Lung (tissue), 12 donors: Measurements from ENCODE around the gene PARVB. TPM values are rescaled to one million over a fixed set of nuclear protein-coding genes. Genes with fewer than 3 reads are reported as not detected.
A peak's percentile ranks its signal among the peaks of the same experiment; 100 is the strongest.

Experiments used
- ATAC-seq: fragments of 200-7000 bp; cut with Tn5 transposase; one replicate; pipeline ENCODE4 v1.9.1; 2020; ENCODE audit warnings: moderate number of reproducible peaks; ENCODE audit not compliant: insufficient read depth, low FRiP score
- DNase-seq, 3 donors: peaks; one replicate each; pipeline ENCODE4 v3.0.0-alpha.2; 2013 to 2017
- H3K27ac ChIP-seq, 2 donors: one replicate each; pipeline ENCODE4 v1.5.1; 2013; ENCODE audit warnings: mild to moderate bottlenecking in 2 of 2, moderate library complexity in 2 of 2, control low read depth in 1 of 2, inconsistent platforms in 1 of 2, low read depth in 1 of 2, low read length in 1 of 2
- H3K27me3 ChIP-seq, 3 donors: one replicate each; pipeline ENCODE4 v1.5.1; 2013; ENCODE audit warnings: low read length in 2 of 3; ENCODE audit not compliant: control insufficient read depth in 3 of 3, insufficient read depth in 3 of 3
- H3K36me3 ChIP-seq, 4 donors: one replicate each; pipeline ENCODE4 v1.5.1; 2013; ENCODE audit warnings: low read length in 4 of 4, mild to moderate bottlenecking in 1 of 4, moderate library complexity in 1 of 4; ENCODE audit not compliant: control insufficient read depth in 4 of 4, insufficient read depth in 4 of 4
- H3K4me1 ChIP-seq, 5 donors: one replicate each; pipeline ENCODE4 v1.5.1; 2013; ENCODE audit warnings: low read length in 5 of 5, mild to moderate bottlenecking in 2 of 5, moderate library complexity in 1 of 5; ENCODE audit not compliant: control insufficient read depth in 5 of 5, insufficient read depth in 5 of 5
- H3K4me3 ChIP-seq: one replicate; pipeline ENCODE4 v1.5.1; 2013; ENCODE audit warnings: mild to moderate bottlenecking, control low read depth, moderate library complexity
- H3K9ac ChIP-seq, 2 donors: one replicate each; pipeline ENCODE4 v1.5.1; 2013; ENCODE audit warnings: low read length in 2 of 2, control low read depth in 1 of 2; ENCODE audit not compliant: insufficient read depth in 1 of 2
- H3K9me3 ChIP-seq, 4 donors: one replicate each; pipeline ENCODE4 v1.5.1; 2013; ENCODE audit warnings: low read length in 3 of 4, mild to moderate bottlenecking in 1 of 4, moderate library complexity in 1 of 4; ENCODE audit not compliant: control insufficient read depth in 4 of 4, insufficient read depth in 3 of 4
- CTCF ChIP-seq: IDR thresholded peaks from 2 replicates; pipeline ENCODE4 v1.5.1; 2012; ENCODE audit warnings: mild to moderate bottlenecking; ENCODE audit errors: control extremely low read depth, extremely low read depth
- WGBS, 2 donors: extraction: QIAGEN DNeasy Blood & Tissue Kit; methylation state at CpG; one replicate each; pipeline ENCODE4 v1.1.7; 2013; 5-methylcytosine and 5-hydroxymethylcytosine counted together
- polyA plus RNA-seq, 2 donors: library from polyadenylated mRNA; stranded (reverse); fragments of 200-250 nt; gene quantifications; one replicate each; pipeline ENCODE4 v1.2.1, GENCODE V29; 2013
- total RNA-seq, 2 donors: library from RNA; depleted of rRNA in 1 of 2; stranded (reverse); fragments of >200 nt in 1 of 2; gene quantifications; one replicate each; pipeline ENCODE4 v1.2.1, GENCODE V29; 2014 to 2021
- donor health status: control.
- donor health status: control.
- donor health status: Bipolar disorder and iron deficiency.
- donor health status: healthy.
- donor health status: DM: yes; HTN: yes; CAD: no.

Gene PARVB
- total and polyA plus RNA-seq, 4 donors: 16.9 to 64.2 (median 49.7) TPM

- ATAC-seq (no peak), DNase-seq (peak in 2 of 3 donors; percentile 28 to 49)
- no peaks in the 10 kb centered on the region for H3K27me3 ChIP-seq
- peaks cover 0 to 18% (median 4%) of the 10 kb centered on the region in 4 donors for H3K36me3 ChIP-seq
- no peak overlapping the region for H3K27ac ChIP-seq
- peaks cover 0 to 9% (median 4%) of the 10 kb centered on the region in 4 donors for H3K9me3 ChIP-seq
- no peak overlapping the region for H3K4me3 ChIP-seq
- H3K4me1 ChIP-seq: peaks cover 0 to 2% (median 0%) of the 10 kb centered on the region in 5 donors
- TF ChIP-seq CTCF: no peak
- 69 to 80% methylated on average over 12 of the region's 12 CpGs for WGBS, 2 donors
- H3K9ac ChIP-seq: no peak overlapping the region
These were observed 106.1 kb downstream of the PARVB start for GRCh38 chr22:44130076-44130711.

- DNase-seq (no peak), ATAC-seq (no peak)
- Histone ChIP-seq H3K27ac (no peak overlapping the region), H3K9me3 (peaks cover 0 to 13% (median 3%) of the 10 kb centered on the region in 4 donors), H3K27me3 (no peaks in the 10 kb centered on the region), H3K9ac (no peak overlapping the region), H3K36me3 (peaks cover 4 to 26% (median 12%) of the 10 kb centered on the region in 4 donors), H3K4me1 (peaks cover 0 to 2% (median 0%) of the 10 kb centered on the region in 5 donors), H3K4me3 (no peak overlapping the region)
- WGBS, 2 donors: 96 to 97% methylated on average over 12 of the region's 12 CpGs
- no peak for TF ChIP-seq CTCF
These were observed 107.3 kb downstream of the PARVB start for GRCh38 chr22:44131412-44131811.

GRCh38 chr22:44131989-44132685 lies 108.0 kb downstream of the PARVB start:
- 92 to 94% methylated on average over 13 of the region's 13 CpGs for WGBS, 2 donors
- DNase-seq: no peak
- no peak for TF ChIP-seq CTCF
- Histone ChIP-seq H3K4me1 (peaks cover 0 to 2% (median 0%) of the 10 kb centered on the region in 5 donors), H3K9me3 (peaks cover 0 to 12% (median under 1%) of the 10 kb centered on the region in 4 donors), H3K4me3 (no peak overlapping the region), H3K27me3 (no peaks in the 10 kb centered on the region), H3K36me3 (peaks cover 4 to 28% (median 15%) of the 10 kb centered on the region in 4 donors), H3K27ac (no peak overlapping the region), H3K9ac (no peak overlapping the region)
- ATAC-seq: no peak
